ENCODE results near the gene SPTBN1.

The SPTBN1 gene

GRCh38 chr2:54627973-54628372, 171.8 kb downstream of the SPTBN1 start:
- TF ChIP-seq CTCF (conservative IDR thresholded peaks at IDR 0.05; ENCODE audit: low read length) (no peak), EZH2phosphoT487 (IDR thresholded peaks at IDR 0.05; ENCODE audit: borderline replicate concordance) (no peak)
- Histone ChIP-seq H3K9me3 (ENCODE audit: insufficient read depth, low read depth, low read length) (no peaks in the 10 kb centered on the region), H3K4me2 (ENCODE audit: low read depth, low read length, poor library complexity, severe bottlenecking) (no peak overlapping the region), H4K20me1 (ENCODE audit: insufficient read depth, low read length, poor library complexity, severe bottlenecking) (peaks cover 7% of the 10 kb centered on the region), H3K36me3 (ENCODE audit: insufficient read depth, low read length) (peaks cover 100% of the 10 kb centered on the region), H3K9me2 (replicated peaks; ENCODE audit: low read depth, low read length) (no peaks in the 10 kb centered on the region), H2AFZ (ENCODE audit: low read length) (no peak overlapping the region), H3K4me3 (ENCODE audit: low read length, poor library complexity, severe bottlenecking) (no peak overlapping the region), H3K79me2 (ENCODE audit: insufficient read depth, low read length) (peaks cover 3% of the 10 kb centered on the region; the same call in 1 of the 2 replicates), H3K9ac (ENCODE audit: low read depth, low read length, poor library complexity, severe bottlenecking) (no peak overlapping the region), H3K27me3 (ENCODE audit: insufficient read depth, low read length, poor library complexity, severe bottlenecking) (no peaks in the 10 kb centered on the region), H3F3A (ENCODE audit: low read depth) (no peaks in the 10 kb centered on the region), H3K4me1 (ENCODE audit: insufficient read depth, low read length, poor library complexity, severe bottlenecking) (no peaks in the 10 kb centered on the region)

GRCh38 chr2:54628418-54628817, 172.3 kb downstream of the SPTBN1 start:
- no peaks in the 10 kb centered on the region for H3F3A ChIP-seq (ENCODE audit: low read depth)
- H3K9me3 ChIP-seq (ENCODE audit: insufficient read depth, low read depth, low read length), result no peaks in the 10 kb centered on the region
- H4K20me1 ChIP-seq (ENCODE audit: insufficient read depth, low read length, poor library complexity, severe bottlenecking), result peaks cover 7% of the 10 kb centered on the region
- H3K27me3 ChIP-seq (ENCODE audit: insufficient read depth, low read length, poor library complexity, severe bottlenecking), result no peaks in the 10 kb centered on the region
- peaks cover 3% of the 10 kb centered on the region; the same call in 1 of the 2 replicates for H3K79me2 ChIP-seq (ENCODE audit: insufficient read depth, low read length)
- TF ChIP-seq EZH2phosphoT487 (IDR thresholded peaks at IDR 0.05; ENCODE audit: borderline replicate concordance) (no peak), CTCF (conservative IDR thresholded peaks at IDR 0.05; ENCODE audit: low read length) (no peak)
- H3K36me3 ChIP-seq (ENCODE audit: insufficient read depth, low read length), result peaks cover 100% of the 10 kb centered on the region
- H3K9me2 ChIP-seq (replicated peaks; ENCODE audit: low read depth, low read length), result no peaks in the 10 kb centered on the region
- H3K4me2 ChIP-seq (ENCODE audit: low read depth, low read length, poor library complexity, severe bottlenecking), result no peak overlapping the region
- H3K9ac ChIP-seq (ENCODE audit: low read depth, low read length, poor library complexity, severe bottlenecking), result no peak overlapping the region
- H3K4me3 ChIP-seq (ENCODE audit: low read length, poor library complexity, severe bottlenecking), result no peak overlapping the region
- H3K4me1 ChIP-seq (ENCODE audit: insufficient read depth, low read length, poor library complexity, severe bottlenecking), result no peaks in the 10 kb centered on the region
- H2AFZ ChIP-seq (ENCODE audit: low read length), result no peak overlapping the region

GRCh38 chr2:54628957-54629356, 172.8 kb downstream of the SPTBN1 start:
- Histone ChIP-seq H3K4me2 (ENCODE audit: low read depth, low read length, poor library complexity, severe bottlenecking) (no peak overlapping the region), H3K9me3 (ENCODE audit: insufficient read depth, low read depth, low read length) (no peaks in the 10 kb centered on the region), H3K79me2 (ENCODE audit: insufficient read depth, low read length) (peaks cover 3% of the 10 kb centered on the region; the same call in 1 of the 2 replicates), H3K36me3 (ENCODE audit: insufficient read depth, low read length) (peaks cover 100% of the 10 kb centered on the region), H3K9me2 (replicated peaks; ENCODE audit: low read depth, low read length) (no peaks in the 10 kb centered on the region), H3K9ac (ENCODE audit: low read depth, low read length, poor library complexity, severe bottlenecking) (no peak overlapping the region), H4K20me1 (ENCODE audit: insufficient read depth, low read length, poor library complexity, severe bottlenecking) (peaks cover 7% of the 10 kb centered on the region), H3K4me3 (ENCODE audit: low read length, poor library complexity, severe bottlenecking) (no peak overlapping the region), H2AFZ (ENCODE audit: low read length) (no peak overlapping the region), H3K4me1 (ENCODE audit: insufficient read depth, low read length, poor library complexity, severe bottlenecking) (no peaks in the 10 kb centered on the region), H3K27me3 (ENCODE audit: insufficient read depth, low read length, poor library complexity, severe bottlenecking) (no peaks in the 10 kb centered on the region), H3F3A (ENCODE audit: low read depth) (no peaks in the 10 kb centered on the region)
- TF ChIP-seq CTCF (conservative IDR thresholded peaks at IDR 0.05; ENCODE audit: low read length) (no peak), EZH2phosphoT487 (IDR thresholded peaks at IDR 0.05; ENCODE audit: borderline replicate concordance) (no peak)
